GM18498 (cell line): ENCODE results near the gene IFI35.
"Not testable (repeated sequence)": the region's sequence is repeated elsewhere in the genome, so short reads cannot be mapped to it uniquely, and the experiment has no call there.

ENCODE experiments used
- ATAC-seq: cut with Tn5 transposase; IDR thresholded peaks from one replicate; pipeline ENCODE4 v1.9.1; 2021; ENCODE audit warnings: mild to moderate bottlenecking, moderate library complexity; ENCODE audit not compliant: unreplicated experiment

The IFI35 gene

GRCh38 chr17:42997390-42997983, 9.1 kb upstream of the IFI35 start:
- no peak for ATAC-seq

- ATAC-seq = peak; percentile 92
Measured at GRCh38 chr17:42997984-42998938, 8.3 kb upstream of the IFI35 start, which contains the start of gene RPL27. RPL27 (plus strand) TSS chr17:42998419; CDS start chr17:42998751, 332 bp downstream.

GRCh38 chr17:42999003-42999525, 7.5 kb upstream of the IFI35 start:
- no peak for ATAC-seq

GRCh38 chr17:43000894-43001293, 5.7 kb upstream of the IFI35 start:
- ATAC-seq = not testable (repeated sequence)

GRCh38 chr17:43003542-43004172, 2.9 kb upstream of the IFI35 start:
- no peak for ATAC-seq

GRCh38 chr17:43010667-43011308, 4.2 kb downstream of the IFI35 start:
- ATAC-seq = no peak

GRCh38 chr17:43011728-43012472, 5.3 kb downstream of the IFI35 start:
- ATAC-seq = no peak

GRCh38 chr17:43013296-43013695, 6.7 kb downstream of the IFI35 start:
- no peak for ATAC-seq

GRCh38 chr17:43014020-43014648, 7.5 kb downstream of the IFI35 start:
- no peak for ATAC-seq

- no peak for ATAC-seq
Measured at GRCh38 chr17:43014649-43015542, 8.3 kb downstream of the IFI35 start.

GRCh38 chr17:43015579-43015978, 9.0 kb downstream of the IFI35 start:
- ATAC-seq = no peak

- no peak for ATAC-seq
Measured at GRCh38 chr17:43016216-43016615, 9.6 kb downstream of the IFI35 start.

- no peak for ATAC-seq
Measured at GRCh38 chr17:43018008-43018853, 11.6 kb downstream of the IFI35 start.

GRCh38 chr17:43018932-43019331, 12.3 kb downstream of the IFI35 start:
- ATAC-seq = no peak

- ATAC-seq = no peak
Measured at GRCh38 chr17:43019418-43019817, 12.8 kb downstream of the IFI35 start.

GRCh38 chr17:43020030-43020621, 13.5 kb downstream of the IFI35 start:
- no peak for ATAC-seq
